Stimulated activated CD8-positive, alpha-beta memory T cell treated with anti-CD3 and anti-CD28 coated beads, Interleukin-7, amount 100 ng/mL, for 48 hours (primary cell): ENCODE measurements around the gene LGALS12.

Source experiments
- DNase-seq, 2 donors: peaks; one replicate each; pipeline ENCODE4 v3.0.0-alpha.2; 2020; ENCODE audit warnings: low read depth in 1 of 2; ENCODE audit errors: extremely low read depth in 1 of 2

LGALS12 gene

GRCh38 chr11:63505857-63506528 is at the start of gene LGALS12:
TSS of gene LGALS12 (plus strand) at chr11:63506084. CDS start at chr11:63506459, 375 bp downstream.
- no peak for DNase-seq

GRCh38 chr11:63459586-63459985 is 46.3 kb upstream of the LGALS12 start:
- DNase-seq: no peak

GRCh38 chr11:63462137-63462536 is 43.7 kb upstream of the LGALS12 start:
- DNase-seq: no peak

- DNase-seq: no peak
Observed at GRCh38 chr11:63470311-63470710, 35.6 kb upstream of the LGALS12 start.

GRCh38 chr11:63472372-63472771 is 33.5 kb upstream of the LGALS12 start:
- DNase-seq: no peak

GRCh38 chr11:63476618-63477017 is 29.3 kb upstream of the LGALS12 start:
- no peak for DNase-seq

- no peak for DNase-seq
Observed at GRCh38 chr11:63478896-63479295, 27.0 kb upstream of the LGALS12 start.

GRCh38 chr11:63480039-63480438 is 25.8 kb upstream of the LGALS12 start:
- DNase-seq: no peak

- no peak for DNase-seq
Observed at GRCh38 chr11:63485777-63486176, 20.1 kb upstream of the LGALS12 start.

- DNase-seq: no peak
Observed at GRCh38 chr11:63488789-63489188, 17.1 kb upstream of the LGALS12 start.

- DNase-seq: no peak
Observed at GRCh38 chr11:63489879-63490278, 16.0 kb upstream of the LGALS12 start.

GRCh38 chr11:63490551-63491239 is 15.2 kb upstream of the LGALS12 start, which contains the start of gene PLAAT5:
TSS of gene PLAAT5 (minus strand) at chr11:63491167. CDS start at chr11:63491034, 133 bp downstream.
- no peak for DNase-seq

GRCh38 chr11:63491240-63491587 is 14.7 kb upstream of the LGALS12 start:
- no peak for DNase-seq

- no peak for DNase-seq
Observed at GRCh38 chr11:63491636-63492372, 14.1 kb upstream of the LGALS12 start.

- no peak for DNase-seq
Observed at GRCh38 chr11:63492441-63492840, 13.4 kb upstream of the LGALS12 start.

GRCh38 chr11:63493127-63493526 is 12.8 kb upstream of the LGALS12 start:
- DNase-seq: no peak

- DNase-seq: no peak
Observed at GRCh38 chr11:63494975-63495374, 10.9 kb upstream of the LGALS12 start.

GRCh38 chr11:63499874-63500273 is 6.0 kb upstream of the LGALS12 start:
- no peak for DNase-seq

GRCh38 chr11:63501236-63501635 is 4.6 kb upstream of the LGALS12 start:
- DNase-seq: no peak

- DNase-seq: no peak
Observed at GRCh38 chr11:63502252-63502820, 3.5 kb upstream of the LGALS12 start.

- no peak for DNase-seq
Observed at GRCh38 chr11:63503492-63503891, 2.4 kb upstream of the LGALS12 start.
